Neural progenitor cell (in vitro differentiated cells): ENCODE results near the gene TMEM150C. TPM values are rescaled to one million over a fixed set of nuclear protein-coding genes. Genes with fewer than 3 reads are reported as not detected.

Experiments
- DNase-seq: peaks from one replicate; pipeline ENCODE4 v3.0.0-alpha.2; 2016; ENCODE audit warnings: low spot score
- H2AFZ ChIP-seq: fragments of 200-600 bp; sonication (generic); replicated peaks from 2 replicates; pipeline ENCODE4 v1.6.1; 2016; ENCODE audit warnings: antibody characterized with exemption
- H3F3A ChIP-seq: fragments of 200-600 bp; sonication (generic); 2 replicates; pipeline ENCODE4 v1.6.1; 2016; ENCODE audit warnings: antibody characterized with exemption, low read depth
- H3K27ac ChIP-seq: fragments of 200-600 bp; sonication (generic); 2 replicates; pipeline ENCODE4 v1.5.1; 2016; ENCODE audit warnings: mild to moderate bottlenecking
- H3K27me3 ChIP-seq: fragments of 200-600 bp; sonication (generic); 2 replicates; pipeline ENCODE4 v1.6.1; 2016; ENCODE audit warnings: mild to moderate bottlenecking, moderate library complexity
- H3K36me3 ChIP-seq: fragments of 200-600 bp; sonication (generic); 2 replicates; pipeline ENCODE4 v1.5.1; 2016
- H3K4me1 ChIP-seq: fragments of 200-600 bp; sonication (generic); 2 replicates; pipeline ENCODE4 v1.6.1; 2016; ENCODE audit warnings: mixed run types
- H3K4me2 ChIP-seq: fragments of 200-600 bp; sonication (generic); 2 replicates; pipeline ENCODE4 v1.6.1; 2016
- H3K4me3 ChIP-seq: fragments of 200-600 bp; sonication (generic); 2 replicates; pipeline ENCODE4 v1.5.1; 2016
- H3K79me2 ChIP-seq: fragments of 200-600 bp; sonication (generic); 2 replicates; pipeline ENCODE4 v1.6.1; 2016; ENCODE audit warnings: low read depth
- H3K9ac ChIP-seq: fragments of 200-600 bp; sonication (generic); 2 replicates; pipeline ENCODE4 v1.6.1; 2016
- H3K9me3 ChIP-seq: fragments of 200-600 bp; sonication (generic); 2 replicates; pipeline ENCODE4 v1.5.1; 2016; ENCODE audit warnings: low read depth
- H4K20me1 ChIP-seq: fragments of 200-600 bp; sonication (generic); 2 replicates; pipeline ENCODE4 v1.6.1; 2016; ENCODE audit warnings: low read depth
- H3K27ac Mint-ChIP-seq: 3 replicates; pipeline ENCODE4 v1.8.0; 2021; ENCODE audit warnings: mixed read lengths
- H3K27me3 Mint-ChIP-seq: 2 replicates; pipeline ENCODE4 v1.8.0; 2022; ENCODE audit warnings: low read depth, mild to moderate bottlenecking, inconsistent platforms, moderate library complexity, mixed read lengths; ENCODE audit not compliant: insufficient read depth
- H3K36me3 Mint-ChIP-seq: 3 replicates; pipeline ENCODE4 v1.8.0; 2021; ENCODE audit warnings: mixed read lengths
- H3K4me1 Mint-ChIP-seq: 3 replicates; pipeline ENCODE4 v1.8.0; 2021; ENCODE audit warnings: mixed read lengths
- H3K4me3 Mint-ChIP-seq: 3 replicates; pipeline ENCODE4 v1.8.0; 2021; ENCODE audit warnings: mild to moderate bottlenecking, moderate library complexity, mixed read lengths
- H3K9me3 Mint-ChIP-seq: 3 replicates; pipeline ENCODE4 v1.8.0; 2020; ENCODE audit warnings: mixed read lengths
- CTCF ChIP-seq: fragments of 200-600 bp; sonication (generic); IDR thresholded peaks from 2 replicates; pipeline ENCODE4 v1.5.1; 2017; ENCODE audit warnings: antibody characterized with exemption, mild to moderate bottlenecking
- EZH2 ChIP-seq: fragments of 200-600 bp; sonication (generic); IDR thresholded peaks from 2 replicates; pipeline ENCODE4 v1.6.1; 2017; ENCODE audit warnings: antibody characterized with exemption, mild to moderate bottlenecking, moderate library complexity
- EZH2phosphoT487 ChIP-seq: fragments of 200-600 bp; sonication (generic); IDR thresholded peaks from 2 replicates; pipeline ENCODE4 v1.6.1; 2017; ENCODE audit warnings: antibody characterized with exemption
- total RNA-seq: library from RNA; depleted of rRNA; stranded (reverse); fragments of >200 nt; gene quantifications from 2 replicates; pipeline ENCODE4 v1.2.3, GENCODE V29; 2015; ENCODE audit warnings: low replicate concordance

TMEM150C gene
- total RNA-seq, 1 donor from 2014 or later: 3.8 TPM

DNA sequence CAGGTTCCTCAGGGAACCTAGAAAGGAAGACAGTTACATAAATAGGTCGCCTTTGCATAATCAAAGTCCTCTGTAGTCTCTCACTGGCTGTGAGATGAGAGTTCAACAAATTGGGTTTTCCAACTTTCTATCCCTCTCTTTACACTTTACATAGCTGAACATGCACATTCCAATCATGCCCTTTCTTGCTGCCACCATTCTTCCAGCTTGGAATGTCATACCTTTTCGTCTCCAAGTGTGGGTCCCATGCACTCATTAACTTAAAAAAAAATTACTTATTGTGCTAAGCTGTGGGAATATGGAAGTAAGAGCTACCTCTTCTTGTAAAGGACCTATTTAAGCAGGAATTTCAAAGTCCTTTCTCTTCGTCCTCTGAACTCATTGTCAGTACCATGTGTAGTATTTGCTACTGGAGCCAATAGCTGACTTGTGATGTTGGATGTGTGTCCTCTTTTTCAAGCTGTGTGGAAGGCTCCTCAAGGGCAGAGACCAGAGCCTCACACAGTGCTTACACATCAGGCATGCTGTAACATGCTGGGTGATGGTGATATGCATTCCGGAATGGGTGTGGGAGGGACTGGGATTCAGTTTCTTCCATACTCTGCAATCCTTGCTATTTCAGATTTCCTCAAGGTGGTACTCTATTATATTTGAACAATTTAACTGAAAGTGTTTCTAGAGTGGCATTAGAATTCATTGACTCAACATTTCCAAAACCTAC is 124.3 kb downstream of the TMEM150C start:
- Mint-ChIP-seq H3K4me3 (no peak overlapping the region), H3K36me3 (peaks cover 52% of the 10 kb centered on the region), H3K27ac (no peak overlapping the region), H3K9me3 (no peaks in the 10 kb centered on the region), H3K4me1 (peaks cover 11% of the 10 kb centered on the region), H3K27me3 (peaks cover 2% of the 10 kb centered on the region)
- Histone ChIP-seq H3K4me3 (no peak overlapping the region), H4K20me1 (peaks cover 65% of the 10 kb centered on the region), H3K9ac (no peak overlapping the region), H3K4me1 (peaks cover 22% of the 10 kb centered on the region), H3K79me2 (peaks cover 100% of the 10 kb centered on the region), H3K27ac (no peak overlapping the region), H3K4me2 (no peak overlapping the region), H3K36me3 (peaks cover 3% of the 10 kb centered on the region), H3K27me3 (no peaks in the 10 kb centered on the region), H3F3A (peaks cover 14% of the 10 kb centered on the region), H3K9me3 (no peaks in the 10 kb centered on the region), H2AFZ (no peak overlapping the region)
- no peak for DNase-seq
- no peak for TF ChIP-seq EZH2
- no peak for TF ChIP-seq CTCF
- TF ChIP-seq EZH2phosphoT487: no peak

GRCh38 chr4:82436780-82437179 is 125.0 kb downstream of the TMEM150C start:
- DNase-seq: no peak
- Histone ChIP-seq H3K36me3 (no peaks in the 10 kb centered on the region), H3K9ac (no peak overlapping the region), H2AFZ (no peak overlapping the region), H3K27me3 (no peaks in the 10 kb centered on the region), H3F3A (peaks cover 14% of the 10 kb centered on the region), H3K4me1 (peaks cover 27% of the 10 kb centered on the region), H3K9me3 (no peaks in the 10 kb centered on the region), H3K79me2 (peaks cover 100% of the 10 kb centered on the region), H4K20me1 (peaks cover 72% of the 10 kb centered on the region), H3K4me2 (no peak overlapping the region), H3K4me3 (no peak overlapping the region), H3K27ac (no peak overlapping the region)
- peaks cover 15% of the 10 kb centered on the region for H3K4me1 Mint-ChIP-seq
- no peak overlapping the region for H3K27ac Mint-ChIP-seq
- H3K4me3 Mint-ChIP-seq: no peak overlapping the region
- peaks cover 2% of the 10 kb centered on the region for H3K27me3 Mint-ChIP-seq
- peaks cover 51% of the 10 kb centered on the region for H3K36me3 Mint-ChIP-seq
- no peaks in the 10 kb centered on the region for H3K9me3 Mint-ChIP-seq
- no peak for TF ChIP-seq CTCF
- TF ChIP-seq EZH2phosphoT487: no peak
- TF ChIP-seq EZH2: no peak

GRCh38 chr4:82436130-82436529 is 125.7 kb downstream of the TMEM150C start:
- peaks cover 53% of the 10 kb centered on the region for H3K36me3 Mint-ChIP-seq

GRCh38 chr4:82434949-82435348 is 126.8 kb downstream of the TMEM150C start:
- H3K4me1 Mint-ChIP-seq: peaks cover 21% of the 10 kb centered on the region

More at GRCh38 chr4:82436130-82436529, 125.7 kb downstream of the TMEM150C start:
- Mint-ChIP-seq H3K9me3 (no peaks in the 10 kb centered on the region), H3K27ac (no peak overlapping the region), H3K4me1 (peaks cover 21% of the 10 kb centered on the region), H3K4me3 (no peak overlapping the region), H3K27me3 (peaks cover 4% of the 10 kb centered on the region)
- no peak for DNase-seq
- Histone ChIP-seq H3K79me2 (peaks cover 100% of the 10 kb centered on the region), H3K27ac (no peak overlapping the region), H3K4me1 (peaks cover 32% of the 10 kb centered on the region), H4K20me1 (peaks cover 75% of the 10 kb centered on the region), H3K4me3 (no peak overlapping the region), H3F3A (peaks cover 14% of the 10 kb centered on the region), H3K36me3 (no peaks in the 10 kb centered on the region), H3K9ac (no peak overlapping the region), H3K9me3 (no peaks in the 10 kb centered on the region), H2AFZ (no peak overlapping the region), H3K27me3 (no peaks in the 10 kb centered on the region), H3K4me2 (no peak overlapping the region)
- no peak for TF ChIP-seq EZH2phosphoT487

More at GRCh38 chr4:82434949-82435348, 126.8 kb downstream of the TMEM150C start:
- H3K4me3 Mint-ChIP-seq: no peak overlapping the region
- peaks cover 49% of the 10 kb centered on the region for H3K36me3 Mint-ChIP-seq
- no peak for DNase-seq
- Histone ChIP-seq H3K4me2 (no peak overlapping the region), H3K4me3 (no peak overlapping the region), H3K27ac (no peak overlapping the region), H3K9me3 (no peaks in the 10 kb centered on the region), H3K36me3 (no peaks in the 10 kb centered on the region), H3K79me2 (peaks cover 96% of the 10 kb centered on the region), H3K27me3 (no peaks in the 10 kb centered on the region), H4K20me1 (peaks cover 65% of the 10 kb centered on the region), H3K4me1 (peaks cover 23% of the 10 kb centered on the region), H3F3A (peaks cover 4% of the 10 kb centered on the region), H3K9ac (no peak overlapping the region), H2AFZ (no peak overlapping the region)
- H3K27ac Mint-ChIP-seq: no peak overlapping the region
- TF ChIP-seq CTCF (no peak), EZH2phosphoT487 (no peak), EZH2 (no peak)
- peaks cover 8% of the 10 kb centered on the region for H3K27me3 Mint-ChIP-seq
- no peaks in the 10 kb centered on the region for H3K9me3 Mint-ChIP-seq
